ENCODE results near the gene WDTC1.
"Not testable (repeated sequence)": the region's sequence is repeated elsewhere in the genome, so short reads cannot be mapped to it uniquely, and the experiment has no call there.

Gene WDTC1

GRCh38 chr1:27253596-27253995 is 19.2 kb downstream of the WDTC1 start:
- no peak for DNase-seq

- no peak for DNase-seq
These were observed 20.7 kb downstream of the WDTC1 start for GRCh38 chr1:27255136-27255535.

GRCh38 chr1:27257155-27257554 is 22.7 kb downstream of the WDTC1 start:
- DNase-seq: no peak

DNA sequence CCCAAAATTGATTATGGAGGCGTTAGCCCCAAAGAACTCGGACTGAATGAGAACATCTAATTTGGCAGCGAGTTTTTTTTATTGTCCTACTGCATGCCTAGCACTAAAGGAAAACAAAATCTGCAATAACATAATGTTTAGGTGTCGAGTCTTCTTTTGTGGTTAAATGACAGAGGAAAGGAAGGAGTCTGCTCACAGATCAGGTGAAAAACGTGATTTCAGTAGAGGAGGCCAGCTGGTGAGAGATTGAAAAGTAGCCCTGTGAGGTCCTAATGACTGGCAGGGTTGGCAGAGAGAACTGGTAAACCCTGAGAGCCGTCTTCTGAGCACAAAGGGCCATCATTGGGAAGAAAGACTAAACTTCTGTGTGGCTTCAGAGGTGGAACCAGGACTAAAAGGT is 24.2 kb downstream of the WDTC1 start:
- no peak for DNase-seq

GRCh38 chr1:27267153-27267552 is 32.7 kb downstream of the WDTC1 start:
- DNase-seq: no peak

- no peak for DNase-seq
These were observed 34.8 kb downstream of the WDTC1 start for GRCh38 chr1:27269276-27269675.

DNA sequence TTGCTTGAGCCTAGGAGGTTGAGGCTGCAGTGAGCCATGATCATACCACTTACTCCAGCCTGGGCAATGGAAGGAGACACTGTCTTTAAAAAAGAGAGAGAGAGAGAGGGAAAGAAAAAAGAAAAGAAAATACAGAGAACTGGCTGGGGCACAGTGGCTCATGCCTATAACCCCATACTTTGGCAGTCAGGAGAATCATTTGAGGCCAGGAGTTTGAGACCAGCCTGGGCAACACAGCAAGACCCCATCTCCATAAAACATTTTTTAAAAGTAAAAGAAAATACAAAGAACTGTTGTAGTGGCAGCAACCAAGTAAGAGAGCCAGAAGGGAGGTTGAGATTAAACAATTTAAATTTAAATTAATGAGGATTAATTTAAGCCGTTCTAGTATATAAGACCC is 39.8 kb downstream of the WDTC1 start:
- DNase-seq: no peak

DNA sequence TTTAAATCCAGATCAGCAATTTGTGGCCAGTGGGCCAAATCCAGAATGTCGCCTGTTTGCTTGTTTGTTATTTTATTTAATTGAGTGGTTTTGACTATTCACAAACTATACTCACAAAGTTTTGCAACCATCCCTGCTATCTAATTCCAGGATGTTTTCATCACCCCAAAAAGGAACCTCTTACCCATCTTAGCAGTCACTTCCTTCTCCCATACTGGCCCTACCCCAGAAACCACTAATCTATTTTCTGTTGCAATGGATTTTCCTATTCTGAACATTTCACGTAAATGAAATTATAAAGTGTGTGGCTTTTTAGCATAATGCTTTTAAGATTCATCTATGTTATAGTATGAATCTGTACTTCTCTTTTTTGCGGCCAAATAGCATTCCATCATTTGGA is 41.3 kb downstream of the WDTC1 start:
- DNase-seq: no peak

DNA sequence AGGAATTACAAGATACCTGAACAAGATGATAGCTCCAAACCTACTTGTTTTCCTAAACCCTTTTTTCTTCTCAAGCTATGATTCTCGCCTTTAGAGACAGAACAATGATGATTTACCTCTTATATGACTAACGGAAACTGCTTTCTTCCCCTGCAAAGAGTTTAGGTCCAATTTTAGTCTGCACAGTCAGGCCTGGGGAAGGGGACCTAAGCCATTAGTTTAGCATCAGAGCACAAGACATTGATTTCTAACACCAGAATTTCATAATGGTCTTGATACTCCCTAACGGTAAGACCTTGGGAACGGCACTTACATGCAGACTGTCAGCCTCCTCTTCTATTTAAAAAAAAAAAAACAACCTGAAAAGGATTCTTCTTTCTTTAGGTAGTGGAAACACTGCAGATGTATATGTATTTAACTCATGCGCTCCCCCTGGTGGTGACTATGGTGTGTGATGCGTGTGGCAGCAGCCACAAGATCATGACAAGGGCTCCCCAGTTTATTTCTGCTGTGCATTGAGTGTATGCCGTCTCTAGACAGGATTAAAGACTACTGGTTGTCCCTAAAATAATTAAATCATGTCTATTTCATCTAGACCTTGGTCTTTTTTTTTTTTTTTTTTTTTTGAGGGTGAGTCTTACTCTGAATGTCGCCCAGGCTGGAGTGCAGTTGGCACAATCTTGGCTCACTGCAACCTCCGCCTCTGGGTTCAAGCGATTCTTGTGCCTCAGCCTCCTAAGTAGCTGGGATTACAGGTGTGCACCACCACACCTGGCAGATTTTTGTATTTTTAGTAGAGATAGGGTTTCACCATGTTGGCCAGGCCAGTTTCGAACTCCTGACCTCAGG is 50.2 kb downstream of the WDTC1 start:
- peak; percentile 7 to 72 for DNase-seq

DNA sequence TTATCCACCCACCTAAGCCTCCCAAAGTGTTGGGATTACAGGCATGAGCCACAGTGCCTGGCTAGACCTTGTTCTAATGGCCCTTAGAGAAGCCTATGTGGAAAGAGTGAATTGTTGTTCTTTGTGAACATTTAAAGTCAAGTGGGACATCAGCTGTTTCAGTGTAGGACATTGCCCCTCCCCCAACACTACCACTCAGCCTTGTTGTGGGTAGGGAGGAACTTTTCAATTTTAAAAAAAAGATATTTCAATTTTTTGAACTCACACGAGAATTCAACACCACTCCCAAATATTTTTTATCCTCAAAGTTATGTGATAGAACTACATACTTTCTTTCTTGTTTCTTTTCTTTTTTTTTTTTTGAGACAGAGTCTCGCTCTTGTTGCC is 50.8 kb downstream of the WDTC1 start:
- no peak for DNase-seq

GRCh38 chr1:27285821-27286220 is 51.4 kb downstream of the WDTC1 start:
- DNase-seq: not testable (repeated sequence)

- DNase-seq: not testable (repeated sequence)
These were observed 54.7 kb downstream of the WDTC1 start for GRCh38 chr1:27289125-27289524.

DNA sequence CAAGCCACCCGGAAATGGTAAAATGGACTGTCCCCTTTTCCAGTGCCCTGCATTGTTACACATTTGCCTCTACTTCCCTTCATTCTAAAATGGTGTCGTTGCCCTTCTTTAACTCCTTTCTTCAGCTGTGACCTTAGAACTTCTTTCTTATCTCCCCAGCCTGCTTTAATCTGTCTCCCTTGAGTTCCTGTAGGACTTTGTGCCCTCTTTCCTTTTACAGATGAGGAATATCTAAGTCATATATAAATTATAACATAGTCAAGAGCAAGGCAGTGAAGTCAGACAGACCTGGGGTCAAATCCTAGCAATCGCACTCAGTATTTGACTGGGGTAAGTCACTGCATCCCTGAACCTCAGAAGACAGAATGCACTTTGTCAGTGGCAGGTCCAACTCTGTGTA is 56.1 kb downstream of the WDTC1 start:
- no peak for DNase-seq

DNA sequence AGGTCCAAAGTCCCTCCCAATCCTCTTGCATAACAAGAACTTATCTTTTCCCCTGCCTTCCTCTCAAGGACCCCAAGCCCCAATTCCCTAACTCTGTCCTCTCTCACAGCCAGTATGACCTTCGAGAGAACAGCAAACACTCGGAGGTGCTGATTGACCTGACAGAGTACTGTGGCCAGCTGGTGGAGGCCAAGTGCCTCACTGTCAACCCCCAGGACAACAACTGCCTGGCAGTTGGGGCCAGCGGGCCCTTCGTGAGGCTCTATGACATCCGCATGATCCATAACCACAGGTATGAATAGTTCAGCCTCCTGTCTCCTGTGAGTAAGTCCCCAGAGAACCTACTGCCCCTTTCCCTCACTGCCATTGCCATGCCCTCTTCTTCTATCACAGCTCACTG is 57.7 kb downstream of the WDTC1 start:
- DNase-seq: no peak

DNA sequence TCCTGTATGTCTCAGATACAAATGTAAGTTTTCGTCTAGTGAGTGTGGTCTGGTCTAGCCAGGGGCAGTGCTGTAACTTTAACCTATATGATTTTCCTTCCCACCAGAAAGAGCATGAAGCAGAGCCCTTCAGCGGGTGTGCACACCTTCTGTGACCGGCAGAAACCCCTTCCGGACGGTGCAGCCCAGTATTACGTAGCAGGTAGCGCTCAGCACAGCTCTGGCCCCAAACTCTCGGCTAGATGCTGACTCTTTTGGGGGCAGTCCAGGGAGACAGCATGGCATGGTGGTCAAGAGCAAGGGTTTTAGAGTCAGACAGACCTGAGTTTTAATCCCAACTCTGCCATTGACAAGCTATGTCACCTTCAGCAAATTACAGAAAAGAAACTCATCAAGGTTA is 59.5 kb downstream of the WDTC1 start:
- DNase-seq: no peak

- peak; percentile 26 to 51 for DNase-seq
These were observed 62.4 kb downstream of the WDTC1 start for GRCh38 chr1:27296773-27297291.

DNA sequence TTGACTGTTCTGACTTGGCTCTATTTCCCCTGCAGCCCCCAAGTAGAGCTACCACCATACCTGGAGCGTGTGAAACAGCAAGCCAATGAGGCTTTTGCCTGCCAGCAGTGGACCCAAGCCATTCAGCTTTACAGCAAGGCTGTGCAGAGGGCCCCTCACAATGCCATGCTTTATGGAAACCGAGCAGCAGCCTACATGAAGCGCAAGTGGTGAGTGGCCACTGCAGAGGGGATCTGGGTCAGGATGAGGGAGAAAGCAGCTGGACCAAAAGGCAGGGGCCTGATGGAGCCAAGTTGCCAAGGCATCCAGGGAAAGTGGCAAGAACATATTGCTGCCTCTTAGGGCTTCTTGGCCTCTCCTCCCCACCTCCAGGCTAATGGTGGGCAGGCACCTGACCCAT is 63.5 kb downstream of the WDTC1 start:
- DNase-seq: no peak

GRCh38 chr1:27298632-27299384 is 64.4 kb downstream of the WDTC1 start:
- peak in 1 of 2 experiments; percentile 9 for DNase-seq

DNA sequence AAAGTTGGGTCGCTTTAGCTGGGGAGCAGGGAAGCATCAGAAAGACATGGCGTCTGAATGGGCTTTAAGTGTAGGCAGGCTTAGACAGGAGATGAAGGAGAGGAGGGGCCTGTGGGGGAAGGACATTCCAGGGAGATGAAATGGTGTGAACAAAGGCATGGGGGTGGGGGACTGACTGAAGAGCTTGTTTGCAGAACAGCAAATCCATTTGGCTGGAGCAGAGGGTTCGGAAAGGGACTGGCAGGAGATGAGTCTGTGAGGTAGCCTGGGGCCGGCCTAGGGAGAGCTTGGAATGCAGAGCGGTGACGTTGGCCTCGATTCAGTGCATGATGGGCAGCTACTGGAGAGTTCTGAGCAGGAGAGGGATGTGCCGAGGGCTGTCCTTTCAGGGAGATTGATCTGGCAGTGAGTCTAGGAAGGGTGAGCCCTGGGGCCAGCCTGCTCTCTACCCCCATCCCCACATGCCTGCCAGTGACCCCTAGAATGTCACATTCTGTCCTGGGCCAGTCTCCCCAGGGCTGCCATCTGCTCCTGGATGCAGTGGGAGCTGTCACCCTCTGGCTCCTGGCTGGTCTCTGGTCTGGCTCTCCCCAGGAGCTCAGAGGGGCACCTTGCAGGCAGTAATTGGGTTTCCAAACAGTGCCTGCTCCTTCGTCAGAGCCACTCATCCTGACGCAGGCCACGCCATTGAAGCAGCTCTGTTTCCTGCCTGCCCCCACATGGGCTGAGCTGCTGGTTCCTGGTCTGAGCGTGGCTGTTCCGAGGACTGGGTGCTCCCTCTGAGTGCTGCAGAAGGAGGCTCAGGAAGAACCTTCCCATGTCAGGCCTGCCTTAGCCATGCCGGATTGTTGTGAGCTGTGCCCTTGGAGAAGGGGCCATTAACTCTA is 65.2 kb downstream of the WDTC1 start:
- DNase-seq: no peak

DNA sequence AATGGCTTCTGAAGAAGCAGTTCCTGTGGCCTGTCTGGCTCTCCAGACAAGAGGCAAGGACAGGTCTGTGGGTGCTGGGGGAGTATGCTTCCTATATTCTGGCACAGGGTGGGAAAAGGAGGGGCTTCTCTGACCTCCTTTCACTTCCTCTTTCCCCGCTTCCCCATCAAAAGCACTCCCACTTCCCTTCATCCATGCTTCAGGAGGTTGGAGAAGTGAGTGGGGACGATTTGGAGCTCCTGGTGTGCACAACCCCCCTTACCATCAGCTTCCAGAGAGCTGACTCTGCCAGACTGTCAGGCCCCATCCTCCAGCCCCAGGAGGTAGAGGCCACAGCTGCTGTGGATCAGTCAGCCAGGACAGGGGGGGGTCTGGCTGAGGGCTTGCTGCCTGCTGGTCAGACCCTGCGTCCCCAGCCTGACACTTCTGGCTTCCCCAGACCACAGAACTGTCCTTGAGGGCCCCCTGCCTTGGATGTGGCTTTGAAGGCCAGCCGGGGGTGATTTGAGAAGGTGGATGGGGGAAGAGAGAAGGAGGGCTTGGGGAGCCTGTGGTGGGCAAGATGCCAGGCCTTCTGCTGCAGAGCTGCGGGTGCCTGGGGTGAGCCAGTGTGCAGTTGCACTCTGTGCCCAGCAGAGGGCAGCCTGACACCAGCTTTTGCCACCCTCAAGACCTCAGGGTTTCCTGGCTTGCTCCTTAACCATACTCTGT is 66.1 kb downstream of the WDTC1 start:
- peak; percentile 85 to 89 for DNase-seq

GRCh38 chr1:27301052-27301422 is 66.6 kb downstream of the WDTC1 start:
- DNase-seq: no peak

DNA sequence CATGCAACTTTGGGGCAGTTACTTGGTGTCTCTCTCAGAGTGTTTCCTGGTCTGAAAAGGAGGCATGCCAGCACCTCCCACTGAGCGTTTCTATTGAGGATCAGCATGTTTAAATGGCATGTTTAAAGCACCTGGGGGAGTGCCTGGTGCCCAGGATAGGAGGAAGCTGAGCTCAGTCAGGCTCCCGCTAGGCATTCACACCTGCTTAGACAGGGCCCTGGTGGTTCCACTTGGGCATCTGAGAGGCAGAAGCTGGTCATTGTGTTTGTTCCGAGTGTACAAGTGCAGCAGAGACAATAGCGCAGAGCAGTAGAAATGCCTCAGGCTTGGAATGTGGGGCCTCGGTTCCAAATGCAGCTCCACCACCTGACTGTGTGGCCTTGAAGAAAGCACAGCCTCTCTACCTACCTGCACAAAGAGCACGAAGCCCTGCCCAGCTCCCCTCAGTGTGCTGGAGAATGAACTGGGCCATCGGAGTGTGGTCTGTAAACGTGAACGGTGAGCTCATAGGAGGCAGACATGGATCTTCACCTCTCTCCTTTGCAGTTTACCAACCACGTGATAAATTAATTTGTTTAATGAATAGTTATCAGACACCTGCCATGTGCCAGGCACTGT is 67.3 kb downstream of the WDTC1 start:
- DNase-seq: no peak
